Thyroid gland (tissue), 4 donors: ENCODE results near the gene PHEX.

Experiments
- POLR2A ChIP-seq, 2 donors: fragments of 450-650 bp; IDR thresholded peaks; one replicate each; pipeline ENCODE4 v1.6.1; 2017; ENCODE audit warnings: antibody characterized with exemption in 2 of 2, mild to moderate bottlenecking in 2 of 2, moderate library complexity in 1 of 2
- TF ChIP-seq, protein P1 (sequence below), 6 experiments: fragments of 200-600 bp in 3 of 6; fragments of 450-650 bp in 3 of 6; sonication (generic) in 3 of 6; IDR thresholded peaks; one replicate each; pipeline ENCODE4 v1.5.1; 2016 to 2019; ENCODE audit warnings: antibody characterized with exemption in 6 of 6, mild to moderate bottlenecking in 2 of 6, inconsistent platforms in 1 of 6, moderate library complexity in 1 of 6

DNA sequence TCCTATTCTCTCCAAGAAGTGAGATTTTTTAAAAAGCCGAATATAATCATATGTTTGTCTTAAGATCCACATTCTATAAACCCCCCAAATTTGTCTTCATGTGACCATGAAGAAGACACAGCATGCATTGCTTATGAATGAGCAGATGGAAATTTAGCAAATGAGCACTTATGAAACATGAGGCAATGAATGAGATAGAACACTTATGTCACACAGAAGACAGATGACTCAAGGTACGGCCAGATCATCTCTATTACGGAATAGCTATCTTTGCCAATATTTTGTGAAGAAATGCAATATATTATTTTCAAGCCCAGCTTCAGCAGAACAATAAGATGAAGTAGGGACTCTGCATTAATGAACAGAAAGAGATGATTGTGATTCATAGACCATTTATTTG is 21.4 kb downstream of the PHEX start:
- TF ChIP-seq, protein P1, sequence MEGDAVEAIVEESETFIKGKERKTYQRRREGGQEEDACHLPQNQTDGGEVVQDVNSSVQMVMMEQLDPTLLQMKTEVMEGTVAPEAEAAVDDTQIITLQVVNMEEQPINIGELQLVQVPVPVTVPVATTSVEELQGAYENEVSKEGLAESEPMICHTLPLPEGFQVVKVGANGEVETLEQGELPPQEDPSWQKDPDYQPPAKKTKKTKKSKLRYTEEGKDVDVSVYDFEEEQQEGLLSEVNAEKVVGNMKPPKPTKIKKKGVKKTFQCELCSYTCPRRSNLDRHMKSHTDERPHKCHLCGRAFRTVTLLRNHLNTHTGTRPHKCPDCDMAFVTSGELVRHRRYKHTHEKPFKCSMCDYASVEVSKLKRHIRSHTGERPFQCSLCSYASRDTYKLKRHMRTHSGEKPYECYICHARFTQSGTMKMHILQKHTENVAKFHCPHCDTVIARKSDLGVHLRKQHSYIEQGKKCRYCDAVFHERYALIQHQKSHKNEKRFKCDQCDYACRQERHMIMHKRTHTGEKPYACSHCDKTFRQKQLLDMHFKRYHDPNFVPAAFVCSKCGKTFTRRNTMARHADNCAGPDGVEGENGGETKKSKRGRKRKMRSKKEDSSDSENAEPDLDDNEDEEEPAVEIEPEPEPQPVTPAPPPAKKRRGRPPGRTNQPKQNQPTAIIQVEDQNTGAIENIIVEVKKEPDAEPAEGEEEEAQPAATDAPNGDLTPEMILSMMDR (IDR thresholded peaks at IDR 0.05), result no peak
- no peak for TF ChIP-seq POLR2A (IDR thresholded peaks at IDR 0.05)
